Measurements from ENCODE around the gene VWA3B. TPM values are rescaled to one million over a fixed set of nuclear protein-coding genes. Genes with fewer than 3 reads are reported as not detected.
A peak's percentile ranks its signal among the peaks of the same experiment; 100 is the strongest.

VWA3B gene
- total RNA-seq, 3 donors from 2014 or later = 1.2 to 2.8 (median 2.7) TPM

GRCh38 chr2:98296440-98296839 is 209.5 kb downstream of the VWA3B start:
- DNase-seq (no peak), ATAC-seq (no peak)
- H3K9me3 ChIP-seq = no peaks in the 10 kb centered on the region
- H3K36me3 ChIP-seq (ENCODE audit: low read depth) = no peaks in the 10 kb centered on the region
- H3K4me3 ChIP-seq = no peak overlapping the region
- peaks cover 23% of the 10 kb centered on the region for H3K4me1 ChIP-seq (ENCODE audit: low read depth)
- intact Hi-C loops (cut with DNase I, micrococcal nuclease) = no loop called here
- no peak for TF ChIP-seq CTCF (IDR thresholded peaks at IDR 0.05)

- H3K4me1 ChIP-seq (ENCODE audit: low read depth) = peaks cover 23% of the 10 kb centered on the region
- no peak for DNase-seq
- H3K4me3 ChIP-seq = no peak overlapping the region
- H3K36me3 ChIP-seq (ENCODE audit: low read depth) = no peaks in the 10 kb centered on the region
- intact Hi-C loops (cut with DNase I, micrococcal nuclease) = no loop called here
- peak; percentile 44 for ATAC-seq
- no peak for TF ChIP-seq CTCF (IDR thresholded peaks at IDR 0.05)
- H3K9me3 ChIP-seq = no peaks in the 10 kb centered on the region
These were observed 211.1 kb downstream of the VWA3B start for GRCh38 chr2:98297817-98298682.

- peaks cover 23% of the 10 kb centered on the region for H3K4me1 ChIP-seq (ENCODE audit: low read depth)
- H3K9me3 ChIP-seq = no peaks in the 10 kb centered on the region
- H3K4me3 ChIP-seq = no peak overlapping the region
- H3K36me3 ChIP-seq (ENCODE audit: low read depth) = no peaks in the 10 kb centered on the region
- DNase-seq (peak; percentile 45 to 60 (median 60)), ATAC-seq (peak; percentile 67)
- no peak for TF ChIP-seq CTCF (IDR thresholded peaks at IDR 0.05)
- intact Hi-C loops (cut with DNase I, micrococcal nuclease) = no loop called here
These were observed 211.8 kb downstream of the VWA3B start for GRCh38 chr2:98298683-98299164.

GRCh38 chr2:98299211-98299905 is 212.4 kb downstream of the VWA3B start:
- no peaks in the 10 kb centered on the region for H3K36me3 ChIP-seq (ENCODE audit: low read depth)
- intact Hi-C loops (cut with DNase I, micrococcal nuclease) = no loop called here
- DNase-seq = peak in 1 of 3 donors; percentile 66
- no peak overlapping the region for H3K4me3 ChIP-seq
- no peaks in the 10 kb centered on the region for H3K9me3 ChIP-seq
- peak; percentile 87 for ATAC-seq
- peaks cover 23% of the 10 kb centered on the region for H3K4me1 ChIP-seq (ENCODE audit: low read depth)
- no peak for TF ChIP-seq CTCF (IDR thresholded peaks at IDR 0.05)

GRCh38 chr2:98300141-98300874 is 213.3 kb downstream of the VWA3B start:
- Histone ChIP-seq H3K4me1 (ENCODE audit: low read depth) (peaks cover 23% of the 10 kb centered on the region), H3K9me3 (no peaks in the 10 kb centered on the region), H3K36me3 (ENCODE audit: low read depth) (no peaks in the 10 kb centered on the region), H3K4me3 (no peak overlapping the region)
- DNase-seq (no peak), ATAC-seq (no peak)
- TF ChIP-seq CTCF (IDR thresholded peaks at IDR 0.05) = no peak
- intact Hi-C loops (cut with DNase I, micrococcal nuclease) = no loop called here
